Naive B cell (primary cell): Measurements from ENCODE around the gene NUBPL. TPM values are rescaled to one million over a fixed set of nuclear protein-coding genes. Genes with fewer than 3 reads are reported as not detected.

Experiments
- ATAC-seq, 2 donors: fragments of 150-1000 bp; cut with Tn5 transposase; 2 replicates each; pipeline ENCODE4 v1.10.0; 2021; ENCODE audit warnings: low read depth in 2 of 2, mild to moderate bottlenecking in 2 of 2, moderate library complexity in 2 of 2
- DNase-seq: peaks from one replicate; pipeline ENCODE4 v3.0.0; 2022
- H3K27ac Mint-ChIP-seq, 6 donors: one replicate each; pipeline ENCODE4 v1.8.0; 2020 to 2022; ENCODE audit warnings: mild to moderate bottlenecking in 6 of 6, mixed read lengths in 6 of 6, moderate library complexity in 5 of 6, inconsistent platforms in 2 of 6
- H3K27me3 Mint-ChIP-seq, 3 donors: one replicate each; pipeline ENCODE4 v1.8.0; 2021 to 2022; ENCODE audit warnings: mixed read lengths in 3 of 3, mild to moderate bottlenecking in 1 of 3
- H3K36me3 Mint-ChIP-seq, 2 donors: one replicate each; pipeline ENCODE4 v1.8.0; 2020 to 2022; ENCODE audit warnings: mixed read lengths in 2 of 2, inconsistent platforms in 1 of 2, mild to moderate bottlenecking in 1 of 2
- H3K4me1 Mint-ChIP-seq, 3 donors: one replicate each; pipeline ENCODE4 v1.8.0; 2020 to 2022; ENCODE audit warnings: mixed read lengths in 3 of 3, inconsistent platforms in 1 of 3, mild to moderate bottlenecking in 1 of 3, moderate library complexity in 1 of 3
- H3K4me3 Mint-ChIP-seq, 8 donors: one replicate each; pipeline ENCODE4 v1.8.0; 2020 to 2022; ENCODE audit warnings: mild to moderate bottlenecking in 8 of 8, mixed read lengths in 8 of 8, moderate library complexity in 8 of 8, inconsistent platforms in 2 of 8
- H3K9me3 Mint-ChIP-seq, 7 donors: one replicate each; pipeline ENCODE4 v1.8.0; 2020 to 2022; ENCODE audit warnings: mixed read lengths in 7 of 7, mild to moderate bottlenecking in 5 of 7, inconsistent platforms in 2 of 7, moderate library complexity in 1 of 7
- polyA plus RNA-seq, 6 donors: library from polyadenylated mRNA; unstranded; fragments of 300-500 nt; fragmentation: Illumina TruSeq; gene quantifications; one replicate each; pipeline ENCODE4 v1.2.3, GENCODE V29; 2021; ENCODE audit warnings: low read depth in 6 of 6

The NUBPL gene
- polyA plus RNA-seq, 6 donors from 2014 or later = 5.9 to 9.2 (median 8.6) TPM

- H3K9me3 Mint-ChIP-seq = peaks cover 0 to 4% (median 0%) of the 10 kb centered on the region in 7 donors
Measured at GRCh38 chr14:31556191-31556590, 5.0 kb upstream of the NUBPL start.

DNA sequence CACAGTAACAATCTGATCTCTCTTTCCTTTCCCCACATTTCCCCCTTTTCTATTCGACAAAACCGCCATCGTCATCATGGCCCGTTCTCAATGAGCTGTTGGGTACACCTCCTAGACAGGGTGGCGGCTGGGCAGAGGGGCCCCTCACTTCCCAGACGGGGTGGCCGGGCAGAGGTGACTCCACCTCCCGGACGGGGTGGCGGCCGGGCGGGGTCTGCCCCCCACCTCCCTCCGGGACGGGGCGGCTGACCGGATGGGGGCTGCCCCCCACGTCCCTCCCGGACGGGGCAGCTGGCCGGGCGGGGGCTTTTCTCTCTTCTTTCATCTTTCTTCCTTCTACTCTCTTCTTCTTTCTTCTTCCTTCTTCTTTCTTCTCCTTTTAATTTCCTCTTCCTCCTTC lies 1.3 kb upstream of the NUBPL start:
- Mint-ChIP-seq H3K4me1 (peaks cover 17 to 34% (median 27%) of the 10 kb centered on the region in 3 donors), H3K27ac (peak overlapping the region in 5 of 6 donors; percentile 62 to 99 (median 98)), H3K4me3 (peak overlapping the region in 5 of 8 donors; percentile 45 to 94 (median 91)), H3K36me3 (no peaks in the 10 kb centered on the region), H3K27me3 (peaks cover 21 to 34% (median 23%) of the 10 kb centered on the region in 3 donors), H3K9me3 (peaks cover 0 to 4% (median 0%) of the 10 kb centered on the region in 7 donors)
- no peak for DNase-seq
- ATAC-seq = no peak

More at GRCh38 chr14:31556191-31556590, 5.0 kb upstream of the NUBPL start:
- Mint-ChIP-seq H3K27ac (no peak overlapping the region), H3K27me3 (peaks cover 32 to 43% (median 38%) of the 10 kb centered on the region in 3 donors), H3K4me1 (peaks cover 11 to 13% (median 12%) of the 10 kb centered on the region in 3 donors), H3K4me3 (peak overlapping the region in 1 of 8 donors; percentile 32), H3K36me3 (no peaks in the 10 kb centered on the region)
- ATAC-seq (no peak), DNase-seq (no peak)

- ATAC-seq = no peak
- Mint-ChIP-seq H3K9me3 (peaks cover 0 to 4% (median 0%) of the 10 kb centered on the region in 7 donors), H3K27me3 (peaks cover 17 to 29% (median 20%) of the 10 kb centered on the region in 3 donors), H3K4me3 (peak overlapping the region; percentile 91 to 98 (median 96)), H3K4me1 (peaks cover 17 to 34% (median 27%) of the 10 kb centered on the region in 3 donors), H3K27ac (peak overlapping the region; percentile 96 to 99 (median 98)), H3K36me3 (peaks cover 0 to 3% of the 10 kb centered on the region in 2 donors)
- no peak for DNase-seq
Measured at GRCh38 chr14:31560759-31561154, 447 bp upstream of the NUBPL start.

GRCh38 chr14:31564194-31564593 lies 3.0 kb downstream of the NUBPL start:
- DNase-seq (no peak), ATAC-seq (no peak)
- Mint-ChIP-seq H3K36me3 (peaks cover 0 to 3% of the 10 kb centered on the region in 2 donors), H3K27me3 (peaks cover 0 to 3% (median 0%) of the 10 kb centered on the region in 3 donors), H3K27ac (peak overlapping the region in 3 of 6 donors; percentile 75 to 81 (median 76)), H3K4me1 (peaks cover 17 to 44% (median 36%) of the 10 kb centered on the region in 3 donors), H3K4me3 (peak overlapping the region in 1 of 8 donors; percentile 92), H3K9me3 (peaks cover 0 to 4% (median 0%) of the 10 kb centered on the region in 7 donors)

DNA sequence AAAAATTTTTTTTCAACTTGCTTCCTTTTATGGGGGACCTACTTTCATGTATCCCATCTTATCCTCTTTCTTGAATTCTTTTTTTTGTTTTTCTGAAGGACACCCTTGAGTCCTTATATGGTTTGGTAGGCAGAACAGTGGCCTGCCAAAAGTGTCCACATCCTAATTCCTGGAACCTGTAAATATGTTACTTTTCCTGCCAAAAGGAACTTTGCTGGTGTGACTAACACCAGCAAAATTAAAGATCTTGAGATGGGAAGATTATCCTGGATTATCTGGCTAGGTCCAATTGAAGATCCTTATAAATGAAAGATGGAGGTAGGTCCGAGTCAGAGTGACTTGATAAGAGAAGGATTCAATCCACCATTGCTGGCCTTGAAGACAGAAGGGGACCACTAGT lies 5.3 kb downstream of the NUBPL start:
- Mint-ChIP-seq H3K27me3 (no peaks in the 10 kb centered on the region), H3K4me3 (no peak overlapping the region), H3K9me3 (no peaks in the 10 kb centered on the region), H3K27ac (peak overlapping the region in 1 of 6 donors; percentile 69), H3K36me3 (peaks cover 0 to 9% of the 10 kb centered on the region in 2 donors), H3K4me1 (peaks cover 3 to 28% (median 22%) of the 10 kb centered on the region in 3 donors)
- ATAC-seq (no peak), DNase-seq (no peak)

DNA sequence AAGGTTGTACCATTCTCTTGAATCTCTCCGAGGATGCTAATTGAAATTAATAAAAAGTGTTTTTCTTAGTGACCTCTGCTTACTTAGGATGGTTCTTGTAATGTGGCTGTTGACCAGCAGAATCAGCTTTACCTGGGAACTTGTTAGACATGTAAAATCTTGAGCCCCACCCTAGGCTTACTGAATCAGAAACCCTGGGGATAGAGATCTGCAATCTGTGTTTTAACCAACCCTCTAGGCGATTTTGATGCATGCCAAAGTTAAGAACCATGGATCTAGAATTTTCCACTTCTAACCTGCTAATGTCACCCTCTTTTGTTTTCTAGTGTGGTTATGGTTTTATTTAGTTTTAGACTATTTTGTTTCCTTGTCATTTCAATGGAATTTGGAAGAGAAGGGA lies 6.5 kb downstream of the NUBPL start:
- Mint-ChIP-seq H3K27me3 (no peaks in the 10 kb centered on the region), H3K27ac (peak overlapping the region in 1 of 6 donors; percentile 83), H3K36me3 (peaks cover 0 to 9% of the 10 kb centered on the region in 2 donors), H3K4me1 (peaks cover 0 to 22% (median 15%) of the 10 kb centered on the region in 3 donors), H3K4me3 (peak overlapping the region in 1 of 8 donors; percentile 20), H3K9me3 (no peaks in the 10 kb centered on the region)
- ATAC-seq (no peak), DNase-seq (no peak)

GRCh38 chr14:31568161-31568560 lies 7.0 kb downstream of the NUBPL start:
- no peak overlapping the region for H3K27ac Mint-ChIP-seq
- no peaks in the 10 kb centered on the region for H3K27me3 Mint-ChIP-seq
- H3K4me3 Mint-ChIP-seq = no peak overlapping the region
- ATAC-seq (no peak), DNase-seq (no peak)
- H3K9me3 Mint-ChIP-seq = no peaks in the 10 kb centered on the region
- peaks cover 3 to 9% of the 10 kb centered on the region in 2 donors for H3K36me3 Mint-ChIP-seq
- H3K4me1 Mint-ChIP-seq = peaks cover 0 to 18% (median 12%) of the 10 kb centered on the region in 3 donors

- Mint-ChIP-seq H3K4me1 (peaks cover 0 to 13% (median 11%) of the 10 kb centered on the region in 3 donors), H3K9me3 (no peaks in the 10 kb centered on the region), H3K4me3 (no peak overlapping the region), H3K27me3 (no peaks in the 10 kb centered on the region), H3K27ac (peak overlapping the region in 1 of 6 donors; percentile 61), H3K36me3 (peaks cover 7 to 9% of the 10 kb centered on the region in 2 donors)
- ATAC-seq (no peak), DNase-seq (no peak)
Measured at GRCh38 chr14:31568671-31569070, 7.5 kb downstream of the NUBPL start.

- H3K27ac Mint-ChIP-seq = no peak overlapping the region
- H3K9me3 Mint-ChIP-seq = peaks cover 0 to 1% (median 0%) of the 10 kb centered on the region in 7 donors
- no peak for ATAC-seq
- peaks cover 7 to 16% of the 10 kb centered on the region in 2 donors for H3K36me3 Mint-ChIP-seq
- no peaks in the 10 kb centered on the region for H3K27me3 Mint-ChIP-seq
- H3K4me3 Mint-ChIP-seq = no peak overlapping the region
- no peak for DNase-seq
- peaks cover 0 to 6% (median 1%) of the 10 kb centered on the region in 3 donors for H3K4me1 Mint-ChIP-seq
Measured at GRCh38 chr14:31572955-31573354, 11.8 kb downstream of the NUBPL start.

DNA sequence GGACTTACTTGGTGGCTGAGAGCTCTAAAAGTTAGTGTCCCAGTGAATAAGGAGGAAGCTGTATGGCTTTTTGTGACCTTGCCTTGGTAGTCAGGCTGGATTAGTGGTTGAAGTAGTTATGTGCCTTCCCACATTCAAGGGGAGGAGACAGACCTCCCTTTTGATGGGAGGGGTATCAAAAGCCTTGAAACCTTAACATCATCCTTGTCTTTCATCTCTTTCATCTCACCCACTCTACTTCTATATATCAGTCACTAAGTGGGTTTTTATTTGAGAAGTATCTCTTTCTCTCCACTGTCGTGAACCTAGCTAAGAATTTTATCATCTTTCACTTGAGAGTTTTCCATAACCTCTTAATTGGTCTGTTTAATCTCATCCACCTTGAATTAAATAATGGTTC lies 15.7 kb downstream of the NUBPL start:
- no peak overlapping the region for H3K4me3 Mint-ChIP-seq
- no peaks in the 10 kb centered on the region for H3K27me3 Mint-ChIP-seq
- peaks cover 0 to 1% (median 0%) of the 10 kb centered on the region in 7 donors for H3K9me3 Mint-ChIP-seq
- H3K27ac Mint-ChIP-seq = peak overlapping the region in 1 of 6 donors; percentile 15
- ATAC-seq = no peak
- DNase-seq = no peak
- H3K4me1 Mint-ChIP-seq = peaks cover 0 to 8% (median 5%) of the 10 kb centered on the region in 3 donors
- peaks cover 7 to 10% of the 10 kb centered on the region in 2 donors for H3K36me3 Mint-ChIP-seq

DNA sequence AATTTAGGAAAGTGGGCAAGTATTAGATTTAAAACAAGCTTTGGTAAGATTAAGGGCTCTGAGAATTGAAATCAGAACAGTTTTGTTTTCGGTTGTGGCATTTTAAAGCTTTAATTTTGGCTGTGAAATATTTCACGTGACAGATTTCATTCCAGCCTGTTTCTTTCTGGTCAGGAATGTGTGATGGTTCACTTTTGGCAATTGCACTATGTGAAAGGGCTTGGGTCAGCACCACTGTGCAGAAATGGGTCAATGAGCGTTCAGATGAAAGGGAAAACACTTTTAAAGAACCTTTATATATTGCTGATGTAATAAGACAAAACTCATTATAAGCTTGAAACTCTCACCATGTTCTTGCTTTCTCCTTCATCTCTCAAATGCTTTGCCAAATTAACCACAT lies 17.1 kb downstream of the NUBPL start:
- no peak for DNase-seq
- Mint-ChIP-seq H3K4me3 (no peak overlapping the region), H3K36me3 (peaks cover 4 to 10% of the 10 kb centered on the region in 2 donors), H3K27ac (no peak overlapping the region), H3K4me1 (peaks cover 0 to 8% (median 5%) of the 10 kb centered on the region in 3 donors), H3K9me3 (peaks cover 0 to 1% (median 0%) of the 10 kb centered on the region in 7 donors), H3K27me3 (no peaks in the 10 kb centered on the region)
- ATAC-seq = no peak

GRCh38 chr14:31578792-31579501 lies 17.7 kb downstream of the NUBPL start:
- no peak overlapping the region for H3K4me3 Mint-ChIP-seq
- H3K27me3 Mint-ChIP-seq = no peaks in the 10 kb centered on the region
- peaks cover 0 to 8% (median 5%) of the 10 kb centered on the region in 3 donors for H3K4me1 Mint-ChIP-seq

GRCh38 chr14:31580234-31580633 lies 19.0 kb downstream of the NUBPL start:
- DNase-seq (no peak), ATAC-seq (no peak)
- no peak overlapping the region for H3K4me3 Mint-ChIP-seq
- H3K27ac Mint-ChIP-seq = no peak overlapping the region
- peaks cover 0 to 1% (median 0%) of the 10 kb centered on the region in 7 donors for H3K9me3 Mint-ChIP-seq
- peaks cover 0 to 8% (median 6%) of the 10 kb centered on the region in 3 donors for H3K4me1 Mint-ChIP-seq
- H3K36me3 Mint-ChIP-seq = peaks cover 0 to 12% of the 10 kb centered on the region in 2 donors
- no peaks in the 10 kb centered on the region for H3K27me3 Mint-ChIP-seq

More at GRCh38 chr14:31578792-31579501, 17.7 kb downstream of the NUBPL start:
- ATAC-seq = no peak
- H3K36me3 Mint-ChIP-seq = peaks cover 0 to 10% of the 10 kb centered on the region in 2 donors
- peaks cover 0 to 1% (median 0%) of the 10 kb centered on the region in 7 donors for H3K9me3 Mint-ChIP-seq
- peak overlapping the region in 1 of 6 donors; percentile 51 for H3K27ac Mint-ChIP-seq
- no peak for DNase-seq

- DNase-seq = no peak
- H3K4me3 Mint-ChIP-seq = no peak overlapping the region
- H3K27ac Mint-ChIP-seq = no peak overlapping the region
- no peaks in the 10 kb centered on the region for H3K27me3 Mint-ChIP-seq
- ATAC-seq = no peak
- no peaks in the 10 kb centered on the region for H3K9me3 Mint-ChIP-seq
- H3K36me3 Mint-ChIP-seq = peaks cover 0 to 10% of the 10 kb centered on the region in 2 donors
- H3K4me1 Mint-ChIP-seq = peaks cover 0 to 15% (median 13%) of the 10 kb centered on the region in 3 donors
Measured at GRCh38 chr14:31582286-31582691, 21.1 kb downstream of the NUBPL start.
